8988T (cell line): ENCODE results near the gene CRYBG2.

Experiments
- DNase-seq: peaks from one replicate; pipeline ENCODE4 v3.0.0; 2011

Gene CRYBG2

GRCh38 chr1:26370591-26371382 lies 16.9 kb upstream of the CRYBG2 start:
- no peak for DNase-seq

GRCh38 chr1:26368486-26368885 lies 14.6 kb upstream of the CRYBG2 start:
- no peak for DNase-seq

- DNase-seq, result no peak
Observed at GRCh38 chr1:26368006-26368405, 14.1 kb upstream of the CRYBG2 start.

- DNase-seq, result no peak
Observed at GRCh38 chr1:26367441-26367840, 13.5 kb upstream of the CRYBG2 start.

- no peak for DNase-seq
Observed at GRCh38 chr1:26364956-26365355, 11.0 kb upstream of the CRYBG2 start.

GRCh38 chr1:26363549-26364448 lies 9.9 kb upstream of the CRYBG2 start:
- peak; percentile 57 for DNase-seq

GRCh38 chr1:26362331-26362730 lies 8.4 kb upstream of the CRYBG2 start:
- DNase-seq, result no peak

- DNase-seq, result no peak
Observed at GRCh38 chr1:26361605-26362122, 7.7 kb upstream of the CRYBG2 start.

GRCh38 chr1:26360807-26361604 lies 7.1 kb upstream of the CRYBG2 start:
- no peak for DNase-seq

GRCh38 chr1:26359981-26360806 lies 6.3 kb upstream of the CRYBG2 start:
- DNase-seq, result no peak

GRCh38 chr1:26358411-26359384 lies 4.8 kb upstream of the CRYBG2 start:
- DNase-seq, result no peak

GRCh38 chr1:26357121-26357602 lies 3.2 kb upstream of the CRYBG2 start:
- DNase-seq, result no peak

GRCh38 chr1:26356106-26356505 lies 2.2 kb upstream of the CRYBG2 start:
- no peak for DNase-seq

GRCh38 chr1:26354972-26355371 lies 1.0 kb upstream of the CRYBG2 start:
- no peak for DNase-seq

- DNase-seq, result no peak
Observed at GRCh38 chr1:26353210-26353859, 595 bp downstream of the CRYBG2 start.

- no peak for DNase-seq
Observed at GRCh38 chr1:26352338-26352679, 1.6 kb downstream of the CRYBG2 start.

GRCh38 chr1:26351590-26352337 lies 2.2 kb downstream of the CRYBG2 start:
- DNase-seq, result no peak

- no peak for DNase-seq
Observed at GRCh38 chr1:26350701-26351589, 3.0 kb downstream of the CRYBG2 start.
